GM10266 (cell line): Measurements from ENCODE around the gene STARD9.

Experiments
- DNase-seq: peaks from one replicate; pipeline ENCODE4 v3.0.0; 2012; ENCODE audit errors: extremely low spot score
- TF ChIP-seq, protein P1 (sequence below): IDR thresholded peaks from 2 replicates; pipeline ENCODE4 v1.5.1; 2012; ENCODE audit warnings: mild to moderate bottlenecking, low read depth; ENCODE audit not compliant: control insufficient read depth, insufficient read depth; ENCODE audit errors: missing control alignments

The STARD9 gene

DNA sequence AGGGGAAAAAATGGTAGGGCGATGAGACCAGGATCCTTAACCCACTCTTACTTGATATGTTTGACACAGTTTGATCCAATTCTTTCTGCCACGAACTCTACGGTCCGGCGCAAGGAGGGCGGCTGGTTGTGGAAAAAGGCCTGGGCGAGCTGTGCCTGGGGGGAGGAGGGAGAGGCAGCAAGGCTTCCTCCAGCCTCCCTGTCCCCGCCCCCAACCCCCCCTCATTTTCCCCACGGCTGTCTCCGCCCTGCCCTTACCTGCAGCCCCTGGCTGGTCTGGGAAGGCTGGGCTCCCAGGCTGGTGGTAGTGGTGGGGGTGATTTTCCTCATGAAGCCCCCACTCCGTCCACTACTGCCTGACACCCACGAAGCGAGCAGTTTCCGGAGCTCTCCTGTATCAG is 153.6 kb downstream of the STARD9 start:
- TF ChIP-seq, protein P1, sequence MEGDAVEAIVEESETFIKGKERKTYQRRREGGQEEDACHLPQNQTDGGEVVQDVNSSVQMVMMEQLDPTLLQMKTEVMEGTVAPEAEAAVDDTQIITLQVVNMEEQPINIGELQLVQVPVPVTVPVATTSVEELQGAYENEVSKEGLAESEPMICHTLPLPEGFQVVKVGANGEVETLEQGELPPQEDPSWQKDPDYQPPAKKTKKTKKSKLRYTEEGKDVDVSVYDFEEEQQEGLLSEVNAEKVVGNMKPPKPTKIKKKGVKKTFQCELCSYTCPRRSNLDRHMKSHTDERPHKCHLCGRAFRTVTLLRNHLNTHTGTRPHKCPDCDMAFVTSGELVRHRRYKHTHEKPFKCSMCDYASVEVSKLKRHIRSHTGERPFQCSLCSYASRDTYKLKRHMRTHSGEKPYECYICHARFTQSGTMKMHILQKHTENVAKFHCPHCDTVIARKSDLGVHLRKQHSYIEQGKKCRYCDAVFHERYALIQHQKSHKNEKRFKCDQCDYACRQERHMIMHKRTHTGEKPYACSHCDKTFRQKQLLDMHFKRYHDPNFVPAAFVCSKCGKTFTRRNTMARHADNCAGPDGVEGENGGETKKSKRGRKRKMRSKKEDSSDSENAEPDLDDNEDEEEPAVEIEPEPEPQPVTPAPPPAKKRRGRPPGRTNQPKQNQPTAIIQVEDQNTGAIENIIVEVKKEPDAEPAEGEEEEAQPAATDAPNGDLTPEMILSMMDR, result no peak
- no peak for DNase-seq

DNA sequence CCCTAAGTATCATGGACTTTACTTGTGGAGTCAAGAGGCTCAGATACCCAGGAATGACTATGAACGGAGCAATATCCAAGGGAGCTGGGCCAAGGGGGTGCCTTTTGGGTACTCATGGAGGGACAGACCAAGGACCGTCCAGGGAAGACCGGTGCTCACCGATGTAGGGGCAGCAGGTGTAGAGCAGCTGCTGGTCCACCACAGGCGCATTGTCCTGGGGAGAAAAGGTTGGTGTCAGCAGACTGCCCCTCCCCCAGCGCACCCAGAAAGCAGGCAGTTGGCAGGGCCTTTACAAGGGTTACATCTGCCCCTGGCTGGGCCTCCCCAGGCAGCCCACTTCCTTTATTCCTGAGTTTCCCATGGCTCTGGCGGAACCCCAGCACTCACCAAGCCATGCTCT is 154.0 kb downstream of the STARD9 start:
- no peak for DNase-seq
- TF ChIP-seq, protein P1, result no peak

DNA sequence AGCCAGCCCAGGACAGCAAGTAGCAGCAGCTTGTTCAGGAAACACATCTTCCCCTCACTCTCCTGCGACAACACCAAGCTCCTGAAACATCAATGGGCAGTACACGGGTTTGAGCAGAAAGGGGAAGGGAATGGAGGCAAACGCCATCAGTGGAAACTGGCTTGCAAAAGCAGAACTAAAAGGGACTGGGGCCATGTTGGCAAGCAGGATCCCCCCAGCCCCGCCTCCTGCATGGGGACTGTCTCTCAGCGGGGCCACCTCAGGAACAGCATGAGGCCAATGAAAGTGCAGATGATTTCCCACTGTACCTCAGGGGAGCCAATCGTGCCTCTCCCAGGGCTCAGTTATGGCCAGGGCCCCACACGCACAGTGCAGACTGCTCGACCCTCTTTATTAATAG is 154.7 kb downstream of the STARD9 start:
- TF ChIP-seq, protein P1, result no peak
- no peak for DNase-seq

DNA sequence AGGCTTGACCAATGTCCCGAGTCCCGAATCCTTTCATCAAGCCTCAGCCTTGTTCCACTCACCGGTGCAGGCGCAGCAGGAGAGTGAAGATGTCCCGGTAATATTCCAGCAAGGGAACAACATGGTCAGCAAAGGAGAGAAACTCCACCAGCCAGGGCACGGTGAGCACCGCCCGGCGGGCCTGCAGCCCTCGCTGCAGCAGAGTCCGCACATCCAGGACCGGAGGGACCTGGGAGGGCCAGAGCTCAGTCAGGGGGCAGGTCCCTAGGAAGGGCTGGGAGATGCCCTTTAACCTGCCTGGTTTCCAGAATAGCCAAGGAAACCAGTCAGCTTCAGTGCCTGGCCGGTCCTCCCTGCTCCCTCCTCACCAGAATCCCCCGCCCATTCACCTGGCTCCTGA is 155.1 kb downstream of the STARD9 start:
- no peak for DNase-seq
- TF ChIP-seq, protein P1, result no peak

DNA sequence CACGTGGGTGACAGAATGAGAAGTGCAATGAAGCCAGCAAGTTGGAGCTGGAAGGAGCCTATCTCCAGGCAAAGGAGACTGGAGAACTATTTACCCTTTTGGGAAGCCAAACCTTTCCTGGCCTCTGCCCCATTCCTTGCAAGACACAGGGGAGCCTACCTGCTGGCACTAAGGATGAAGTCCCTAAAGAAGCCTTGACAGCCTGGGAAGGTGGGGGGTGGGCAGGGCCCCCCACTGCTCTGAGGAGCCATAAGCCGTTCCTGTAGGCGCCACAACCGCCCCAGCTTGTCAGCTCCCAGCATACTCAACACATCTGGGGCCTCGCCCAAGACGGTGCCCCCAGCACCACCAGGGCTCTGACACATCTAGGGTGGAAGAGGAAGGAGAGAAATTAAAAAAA is 156.1 kb downstream of the STARD9 start:
- TF ChIP-seq, protein P1, result no peak
- DNase-seq, result no peak

DNA sequence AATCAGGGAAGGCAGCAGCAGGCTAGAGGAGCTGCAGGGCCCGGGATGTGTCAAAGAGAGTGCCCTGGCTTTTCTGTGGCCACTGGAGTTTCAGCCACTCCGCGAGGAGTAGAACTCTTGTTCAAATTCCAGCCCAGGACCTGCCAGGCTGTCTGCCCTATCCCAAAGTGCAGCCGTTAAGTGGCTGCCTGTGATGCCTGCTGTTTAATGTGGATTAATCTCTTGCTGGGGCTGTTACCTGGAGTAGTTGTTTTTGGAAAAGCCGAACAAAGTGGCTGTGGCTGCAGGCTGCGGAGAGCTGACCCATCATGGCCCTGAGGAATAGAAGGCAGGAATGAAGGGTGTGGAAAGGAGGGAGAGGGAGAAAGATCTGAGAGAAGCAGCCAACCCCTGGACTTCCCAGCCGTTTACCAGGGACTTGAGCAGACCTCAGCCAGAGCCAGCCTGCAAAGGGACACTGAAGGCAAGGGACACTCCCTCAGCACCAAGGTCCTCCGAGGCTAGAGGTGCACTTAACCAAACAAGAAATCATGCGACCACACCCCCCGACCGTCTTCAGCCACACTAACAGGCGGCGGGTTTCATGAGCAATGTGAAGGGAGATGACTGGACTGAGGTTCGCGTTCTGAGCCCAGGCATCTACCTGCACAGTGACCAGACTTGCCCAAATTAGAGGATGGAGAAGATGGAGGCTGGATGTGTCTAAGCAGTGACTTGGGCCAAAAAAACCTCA is 156.9 kb downstream of the STARD9 start:
- DNase-seq, result peak; percentile 10

DNA sequence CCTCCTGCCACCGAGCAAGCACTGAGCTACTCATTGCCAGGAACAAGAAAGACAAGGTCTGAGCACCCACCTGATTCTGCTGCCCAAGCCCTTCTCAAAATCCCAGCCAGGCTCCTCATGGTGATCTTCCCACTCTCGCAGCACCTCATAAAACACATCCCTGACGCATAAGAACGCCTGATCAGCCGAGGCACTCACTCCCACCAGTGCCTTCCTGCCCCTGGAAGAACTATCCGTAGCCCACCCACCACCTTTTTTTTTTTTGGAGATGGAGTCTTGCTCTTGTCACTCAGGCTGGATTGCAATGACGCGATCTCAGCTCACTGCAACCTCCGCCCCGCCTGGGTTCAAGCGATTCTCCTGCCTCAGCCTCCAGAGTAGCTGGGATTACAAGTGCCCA is 157.6 kb downstream of the STARD9 start:
- DNase-seq, result no peak
- TF ChIP-seq, protein P1, result no peak

More for the DNA sequence above, 156.9 kb downstream of the STARD9 start:
- TF ChIP-seq, protein P1, result no peak
